GM21423 (cell line): Measurements from ENCODE around the gene HSPA1A.
A peak's percentile ranks its signal among the peaks of the same experiment; 100 is the strongest.
"Not testable (repeated sequence)": the region's sequence is repeated elsewhere in the genome, so short reads cannot be mapped to it uniquely, and the experiment has no call there.

ENCODE experiments used
- ATAC-seq: cut with Tn5 transposase; IDR thresholded peaks from one replicate; pipeline ENCODE4 v1.9.1; 2021; ENCODE audit warnings: mild to moderate bottlenecking, moderate library complexity; ENCODE audit not compliant: unreplicated experiment

The HSPA1A gene

GRCh38 chr6:31831350-31832215 lies 16.2 kb downstream of the HSPA1A start:
- no peak for ATAC-seq

DNA sequence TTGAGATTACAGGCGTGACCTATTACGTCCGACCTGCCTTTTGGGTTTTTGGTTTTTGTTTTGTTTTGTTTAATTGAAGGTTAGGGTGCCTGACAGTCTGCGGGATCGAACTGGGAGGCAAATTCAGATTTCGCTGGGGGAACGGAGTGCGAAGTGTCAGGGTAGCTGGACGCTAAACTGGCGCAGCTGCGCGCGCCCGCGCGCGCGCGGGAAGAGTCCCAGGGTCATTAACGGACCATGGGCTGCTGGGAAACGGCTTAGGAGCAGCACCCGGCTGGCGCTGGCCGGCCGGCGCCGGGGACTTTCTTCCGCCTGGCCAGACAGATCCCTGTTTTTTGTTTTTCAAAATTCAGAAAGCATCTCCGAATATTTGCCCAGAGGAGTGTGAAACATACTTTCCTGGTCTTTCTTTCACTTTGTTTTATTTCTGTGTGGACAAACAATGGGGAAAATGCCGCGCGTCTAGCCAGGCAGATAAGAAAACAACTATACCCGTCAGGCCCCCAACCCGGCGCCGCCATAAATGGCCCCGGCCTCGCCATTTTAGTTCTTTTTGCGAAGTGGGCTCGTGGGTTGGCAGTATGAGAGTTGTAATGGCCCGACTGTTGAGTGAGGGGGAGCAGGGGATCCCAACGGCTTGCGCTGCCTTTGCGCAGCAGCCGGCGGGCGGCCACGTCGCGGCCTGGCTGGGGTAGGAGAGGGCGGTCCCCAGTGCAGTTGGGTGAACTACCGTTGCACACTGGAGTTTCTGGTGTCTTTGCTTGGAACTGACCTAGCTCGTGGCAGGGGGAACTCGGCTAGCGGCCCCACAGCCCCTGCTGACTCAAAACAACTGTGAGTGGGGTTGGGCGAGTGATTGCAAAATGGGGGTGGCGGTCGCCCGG lies 19.3 kb downstream of the HSPA1A start:
- ATAC-seq: peak; percentile 33

GRCh38 chr6:31836047-31836473 lies 20.7 kb downstream of the HSPA1A start:
- ATAC-seq: no peak

DNA sequence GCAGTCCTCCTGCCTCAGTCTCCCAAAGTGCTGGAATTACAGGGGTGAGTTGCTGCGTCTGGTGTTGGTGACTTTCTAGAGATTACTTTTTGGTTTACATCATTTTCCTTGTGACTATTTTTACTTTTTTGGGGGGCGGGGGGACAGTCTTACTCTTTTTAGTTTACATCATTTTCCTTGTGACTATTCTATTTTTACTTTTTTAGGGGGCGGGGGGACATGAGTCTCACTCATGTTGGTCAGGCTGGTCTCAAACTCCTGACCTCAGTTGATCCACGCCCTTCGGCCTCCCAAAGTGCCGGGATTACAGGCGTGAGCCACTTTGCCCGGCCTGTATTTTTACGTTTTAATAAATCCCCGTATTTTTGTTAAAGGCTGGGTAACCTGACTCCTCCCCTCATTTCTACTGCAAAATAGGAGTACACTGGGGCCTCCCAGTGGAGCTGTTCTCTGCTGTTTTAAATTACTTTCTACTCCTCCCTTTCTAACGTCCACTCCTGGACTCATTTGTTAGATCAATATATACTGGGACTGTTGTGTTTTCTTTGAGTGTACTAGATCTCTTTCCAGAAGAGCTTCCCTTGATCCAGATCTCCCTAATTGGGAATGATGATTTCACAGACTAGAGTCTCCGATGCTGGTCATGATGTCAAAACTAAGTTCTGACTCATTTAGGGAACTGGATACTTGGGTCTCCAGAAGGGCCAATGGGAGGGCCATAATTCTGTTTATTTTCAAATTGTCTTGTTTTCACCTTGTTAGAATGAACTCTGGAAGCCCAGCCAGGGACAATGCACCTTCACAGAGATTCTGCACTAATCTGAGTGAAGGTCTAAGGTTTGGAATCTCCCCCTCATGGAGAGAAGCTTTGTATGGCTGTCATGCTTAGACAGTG lies 21.4 kb downstream of the HSPA1A start:
- ATAC-seq: no peak

- ATAC-seq: no peak
Measured at GRCh38 chr6:31837369-31838113, 22.2 kb downstream of the HSPA1A start.

DNA sequence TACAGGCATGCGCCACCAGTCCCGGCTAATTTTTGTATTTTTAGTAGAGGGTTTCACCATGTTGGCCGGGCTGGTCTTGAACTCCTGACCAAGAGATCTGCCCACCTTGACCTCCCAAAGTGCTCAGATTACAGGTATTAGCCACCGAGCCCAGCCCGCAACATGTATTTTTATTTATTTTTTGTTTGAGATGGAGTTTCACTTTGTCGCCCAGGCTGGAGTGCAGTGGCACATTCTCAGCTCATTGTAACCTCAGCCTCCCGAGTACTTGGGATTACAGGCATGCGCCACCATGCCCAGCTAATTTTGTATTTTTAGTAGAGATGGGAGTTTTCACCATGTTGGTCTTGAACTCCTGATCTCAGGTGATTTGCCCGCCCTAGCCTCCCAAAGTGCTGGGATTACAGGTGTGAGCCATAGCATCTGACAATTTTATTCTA lies 22.8 kb downstream of the HSPA1A start:
- not testable (repeated sequence) for ATAC-seq

DNA sequence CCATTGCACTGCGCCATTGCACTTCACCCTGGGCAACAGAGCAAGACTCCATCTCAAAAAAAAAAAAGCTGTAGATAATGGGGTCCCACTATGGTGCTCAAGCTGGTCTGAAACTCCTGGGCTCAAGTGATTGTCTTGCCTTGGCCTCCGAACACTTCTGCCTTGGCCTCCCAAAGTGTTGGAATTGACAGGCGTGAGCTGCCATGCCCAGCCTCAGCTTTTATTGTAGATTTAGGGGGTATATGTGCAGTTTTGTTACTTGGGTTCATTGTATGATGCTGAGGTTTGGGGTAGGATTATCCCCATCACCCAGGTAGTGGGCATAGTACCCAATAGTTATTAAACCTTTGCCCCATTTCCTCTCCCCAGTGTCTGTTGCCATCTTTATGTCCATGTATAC lies 23.6 kb downstream of the HSPA1A start:
- no peak for ATAC-seq

- not testable (repeated sequence) for ATAC-seq
Measured at GRCh38 chr6:31839779-31840126, 24.4 kb downstream of the HSPA1A start.

GRCh38 chr6:31842053-31842452 lies 26.7 kb downstream of the HSPA1A start:
- ATAC-seq: no peak

DNA sequence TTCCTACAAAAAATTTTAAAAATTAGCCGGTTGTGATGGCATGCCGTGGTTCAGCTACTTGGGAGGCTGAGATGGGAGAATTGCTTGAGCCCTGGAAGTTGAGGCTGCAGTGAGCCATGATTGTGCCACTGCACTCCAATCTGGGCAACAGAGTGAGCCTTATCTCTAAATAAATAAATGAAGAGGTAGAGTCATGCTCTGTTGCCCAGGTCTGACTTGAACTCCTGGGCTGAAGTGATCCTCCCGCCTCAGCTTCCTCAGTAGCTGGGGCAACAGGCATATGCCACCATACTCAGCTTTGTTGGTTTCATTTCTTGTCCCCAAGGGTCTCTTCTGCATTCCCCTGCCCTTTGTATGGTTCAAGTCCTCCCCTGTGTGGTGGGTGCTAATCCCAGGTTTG lies 29.2 kb downstream of the HSPA1A start:
- ATAC-seq: no peak

DNA sequence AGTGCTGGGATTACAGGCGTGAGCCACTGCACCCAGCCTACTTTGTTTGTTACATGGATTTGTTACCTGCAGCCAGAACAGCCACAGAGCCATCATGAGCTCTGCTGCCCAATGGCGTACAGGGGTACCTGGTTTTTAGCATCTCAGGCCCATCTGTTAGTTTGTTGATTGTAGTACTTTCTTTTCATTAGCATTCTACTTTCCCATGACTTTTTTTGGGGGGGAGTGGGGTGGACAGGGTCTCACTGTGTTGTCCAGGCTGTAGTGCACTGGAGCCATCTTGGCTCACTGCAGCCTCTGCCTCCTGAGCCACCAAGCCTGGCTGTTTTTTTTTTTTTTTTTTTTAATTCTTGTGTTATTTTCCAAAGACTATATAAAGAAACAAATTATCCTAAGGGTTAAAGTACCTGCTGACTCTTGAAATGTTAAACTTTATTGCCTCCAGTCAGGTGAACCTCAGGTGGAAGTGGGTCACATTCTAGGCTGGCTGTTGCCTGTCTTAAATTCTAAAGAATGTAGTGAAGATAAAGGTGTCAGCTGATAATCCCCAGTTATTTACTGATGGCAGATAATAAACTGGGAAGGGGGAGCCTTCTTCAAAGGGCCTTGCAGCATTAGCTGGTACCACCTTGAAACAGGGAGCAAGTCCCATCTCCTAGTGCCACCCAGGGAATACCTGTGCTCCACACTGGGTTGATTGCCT lies 32.1 kb downstream of the HSPA1A start:
- no peak for ATAC-seq

- no peak for ATAC-seq
Measured at GRCh38 chr6:31850765-31851484, 35.6 kb downstream of the HSPA1A start.

DNA sequence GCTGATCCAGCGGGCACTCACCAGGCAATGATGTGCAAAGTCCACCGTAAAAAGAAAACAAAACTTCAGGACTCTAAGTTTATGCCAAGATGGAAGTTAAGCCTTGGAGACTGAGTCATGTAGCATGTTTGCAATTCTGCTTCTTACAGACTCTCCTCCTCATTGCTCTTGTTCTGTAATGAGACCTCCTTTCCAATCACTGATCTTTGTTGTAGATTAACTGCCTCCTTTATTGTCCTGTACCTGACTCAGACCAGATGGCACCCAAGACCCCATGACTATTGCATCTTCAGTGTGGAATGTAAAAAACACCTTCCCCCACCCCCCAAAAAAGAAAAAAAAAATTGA lies 36.1 kb downstream of the HSPA1A start:
- ATAC-seq: no peak

GRCh38 chr6:31851980-31852718 lies 36.8 kb downstream of the HSPA1A start:
- not testable (repeated sequence) for ATAC-seq

DNA sequence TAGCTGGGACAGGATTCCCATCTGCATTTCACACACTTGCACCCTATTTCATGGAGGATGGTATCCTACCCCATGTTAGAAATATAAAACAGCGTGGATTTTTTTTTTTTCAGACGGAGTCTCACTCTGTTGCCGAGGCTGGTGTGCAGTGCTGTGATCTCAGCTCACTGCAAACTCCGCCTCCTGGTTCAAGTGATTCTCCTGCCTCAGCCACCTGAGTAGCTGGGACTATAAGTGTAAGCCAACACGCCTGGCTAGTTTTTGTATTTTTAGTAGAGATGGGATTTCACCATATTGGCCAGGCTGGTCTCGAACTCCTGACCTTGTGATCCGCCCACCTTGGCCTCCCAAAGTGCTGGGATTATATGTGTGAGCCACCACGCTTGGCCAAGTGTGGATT lies 42.4 kb downstream of the HSPA1A start:
- ATAC-seq: not testable (repeated sequence)

DNA sequence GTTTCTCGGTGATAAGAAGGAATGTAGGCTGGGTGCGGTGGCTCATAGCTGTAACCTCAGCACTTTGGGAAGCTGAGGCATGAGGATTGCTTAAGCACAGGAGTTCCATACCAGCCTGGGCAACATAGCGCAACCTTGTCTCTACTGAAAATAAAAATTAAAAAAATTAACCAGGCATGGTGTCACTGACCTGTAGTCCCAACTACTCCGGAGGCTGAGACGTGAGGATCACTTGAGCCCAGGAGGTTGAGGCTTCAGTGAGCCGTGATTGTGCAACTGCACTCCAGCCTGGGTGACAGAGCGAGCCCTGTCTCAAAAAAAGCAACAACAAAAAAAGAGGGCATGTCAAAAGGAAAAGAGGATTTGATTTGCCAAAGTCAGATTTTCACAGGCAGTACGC lies 43.4 kb downstream of the HSPA1A start:
- ATAC-seq: no peak

DNA sequence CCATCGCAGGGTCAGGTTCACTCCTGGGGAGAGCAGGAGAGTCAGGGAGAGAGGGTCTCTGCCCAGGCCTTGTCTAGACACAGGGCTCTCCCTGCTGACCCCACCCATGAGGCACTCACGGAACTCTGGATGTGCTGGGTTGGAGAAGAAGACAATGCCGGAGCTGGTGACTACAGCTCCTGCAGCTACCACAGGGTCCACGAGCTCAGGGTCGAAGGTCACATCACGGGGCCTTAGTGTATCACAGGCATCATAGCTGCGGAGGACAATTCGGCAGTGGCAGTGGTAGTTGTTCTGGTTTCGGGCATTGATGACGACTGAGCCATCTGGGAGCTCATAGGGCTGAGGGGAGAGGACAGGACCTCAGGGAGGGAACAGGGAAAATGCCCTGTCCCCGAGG lies 44.6 kb downstream of the HSPA1A start:
- ATAC-seq: no peak

- no peak for ATAC-seq
Measured at GRCh38 chr6:31860349-31860748, 45.0 kb downstream of the HSPA1A start.
